Esophagus squamous epithelium (tissue), 4 donors: ENCODE data around the gene TEX261.

Source experiments
- CTCF ChIP-seq, 6 experiments: fragments of 450-650 bp in 4 of 6; fragments of 200-600 bp in 2 of 6; sonication (generic) in 2 of 6; IDR thresholded peaks; one replicate each; pipeline ENCODE4 v1.5.1; 2016 to 2019; ENCODE audit warnings: antibody characterized with exemption in 6 of 6, mild to moderate bottlenecking in 4 of 6, moderate library complexity in 4 of 6
- POLR2A ChIP-seq, 4 donors: fragments of 450-650 bp; IDR thresholded peaks; one replicate each; pipeline ENCODE4 v1.6.1; 2017; ENCODE audit warnings: antibody characterized with exemption in 4 of 4, mild to moderate bottlenecking in 4 of 4, moderate library complexity in 3 of 4

DNA sequence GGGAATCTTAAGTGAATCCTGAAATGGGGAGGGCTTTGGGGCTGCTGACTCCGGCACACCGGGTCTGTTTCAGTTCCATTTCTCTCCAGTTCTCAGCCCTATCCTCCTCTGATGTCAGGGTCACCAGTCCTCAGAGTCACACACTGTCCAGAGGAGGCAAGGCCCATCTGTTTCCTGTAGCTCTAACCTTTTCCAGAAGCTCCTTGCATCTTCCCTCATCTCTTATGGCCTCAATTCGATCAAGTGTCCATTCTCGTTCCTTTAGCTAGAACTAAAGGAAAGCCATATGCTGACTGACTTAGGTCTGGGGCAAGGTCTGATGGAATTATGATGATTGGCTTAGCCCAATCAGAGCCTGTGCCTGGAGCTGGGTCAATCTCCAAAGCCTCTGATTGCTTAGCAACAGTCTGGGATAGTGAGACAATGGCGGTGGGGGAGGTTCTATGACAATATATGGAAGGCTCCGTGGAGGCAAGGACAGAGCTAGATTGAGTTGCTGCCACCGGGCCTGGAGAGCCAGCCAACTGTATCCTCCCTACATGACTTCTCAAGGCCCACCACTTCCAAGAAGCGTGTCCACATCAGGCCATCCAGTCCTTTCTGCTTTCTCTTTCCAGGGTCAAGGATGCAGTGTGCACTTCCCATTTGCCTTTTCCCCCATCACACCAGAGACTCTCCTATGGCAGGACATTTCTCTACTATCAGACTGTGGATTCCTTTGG, 11.0 kb downstream of the TEX261 start:
- TF ChIP-seq CTCF (IDR thresholded peaks at IDR 0.05) = no peak
- TF ChIP-seq POLR2A (IDR thresholded peaks at IDR 0.05) = no peak
